Mesothelial cell of epicardium (in vitro differentiated cells): ENCODE data around the gene SAMM50. TPM values are rescaled to one million over a fixed set of nuclear protein-coding genes. Genes with fewer than 3 reads are reported as not detected.

Source experiments
- DNase-seq, 2 experiments: peaks; one replicate each; pipeline ENCODE4 v3.0.0; 2021; ENCODE audit warnings: low spot score in 2 of 2; ENCODE audit not compliant: unreplicated experiment in 2 of 2
- H3K27ac Mint-ChIP-seq: 2 replicates; pipeline ENCODE4 v1.8.0; 2021; ENCODE audit warnings: mixed read lengths
- H3K27me3 Mint-ChIP-seq: 2 replicates; pipeline ENCODE4 v1.8.0; 2021; ENCODE audit warnings: low read depth, mixed read lengths
- H3K36me3 Mint-ChIP-seq: 2 replicates; pipeline ENCODE4 v1.8.0; 2021; ENCODE audit warnings: mixed read lengths
- H3K4me1 Mint-ChIP-seq: 2 replicates; pipeline ENCODE4 v1.8.0; 2021; ENCODE audit warnings: mixed read lengths
- H3K4me3 Mint-ChIP-seq: 2 replicates; pipeline ENCODE4 v1.8.0; 2021; ENCODE audit warnings: mild to moderate bottlenecking, moderate library complexity, mixed read lengths
- H3K9me3 Mint-ChIP-seq: 2 replicates; pipeline ENCODE4 v1.8.0; 2021; ENCODE audit warnings: mixed read lengths
- total RNA-seq: library from RNA; stranded (reverse); gene quantifications from 3 replicates; pipeline ENCODE4 v1.2.1, GENCODE V29; 2021
- TF ChIP-seq, protein P1 (sequence below): fragments of 200-600 bp; sonication (generic); IDR thresholded peaks from one replicate; pipeline ENCODE4 v1.5.0; 2021; ENCODE audit warnings: antibody characterized with exemption; ENCODE audit not compliant: unreplicated experiment

Gene SAMM50
- total RNA-seq, 1 donor from 2014 or later, result 44.9 TPM

- TF ChIP-seq, protein P1, sequence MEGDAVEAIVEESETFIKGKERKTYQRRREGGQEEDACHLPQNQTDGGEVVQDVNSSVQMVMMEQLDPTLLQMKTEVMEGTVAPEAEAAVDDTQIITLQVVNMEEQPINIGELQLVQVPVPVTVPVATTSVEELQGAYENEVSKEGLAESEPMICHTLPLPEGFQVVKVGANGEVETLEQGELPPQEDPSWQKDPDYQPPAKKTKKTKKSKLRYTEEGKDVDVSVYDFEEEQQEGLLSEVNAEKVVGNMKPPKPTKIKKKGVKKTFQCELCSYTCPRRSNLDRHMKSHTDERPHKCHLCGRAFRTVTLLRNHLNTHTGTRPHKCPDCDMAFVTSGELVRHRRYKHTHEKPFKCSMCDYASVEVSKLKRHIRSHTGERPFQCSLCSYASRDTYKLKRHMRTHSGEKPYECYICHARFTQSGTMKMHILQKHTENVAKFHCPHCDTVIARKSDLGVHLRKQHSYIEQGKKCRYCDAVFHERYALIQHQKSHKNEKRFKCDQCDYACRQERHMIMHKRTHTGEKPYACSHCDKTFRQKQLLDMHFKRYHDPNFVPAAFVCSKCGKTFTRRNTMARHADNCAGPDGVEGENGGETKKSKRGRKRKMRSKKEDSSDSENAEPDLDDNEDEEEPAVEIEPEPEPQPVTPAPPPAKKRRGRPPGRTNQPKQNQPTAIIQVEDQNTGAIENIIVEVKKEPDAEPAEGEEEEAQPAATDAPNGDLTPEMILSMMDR, result no peak
- no peak overlapping the region for H3K4me3 Mint-ChIP-seq
- DNase-seq, result no peak
- H3K9me3 Mint-ChIP-seq, result peaks cover 3% of the 10 kb centered on the region
- no peaks in the 10 kb centered on the region for H3K4me1 Mint-ChIP-seq
- H3K27me3 Mint-ChIP-seq, result peaks cover 37% of the 10 kb centered on the region
- H3K27ac Mint-ChIP-seq, result no peak overlapping the region
- H3K36me3 Mint-ChIP-seq, result no peaks in the 10 kb centered on the region
Measured at GRCh38 chr22:43917521-43917920, 37.7 kb upstream of the SAMM50 start.

DNA sequence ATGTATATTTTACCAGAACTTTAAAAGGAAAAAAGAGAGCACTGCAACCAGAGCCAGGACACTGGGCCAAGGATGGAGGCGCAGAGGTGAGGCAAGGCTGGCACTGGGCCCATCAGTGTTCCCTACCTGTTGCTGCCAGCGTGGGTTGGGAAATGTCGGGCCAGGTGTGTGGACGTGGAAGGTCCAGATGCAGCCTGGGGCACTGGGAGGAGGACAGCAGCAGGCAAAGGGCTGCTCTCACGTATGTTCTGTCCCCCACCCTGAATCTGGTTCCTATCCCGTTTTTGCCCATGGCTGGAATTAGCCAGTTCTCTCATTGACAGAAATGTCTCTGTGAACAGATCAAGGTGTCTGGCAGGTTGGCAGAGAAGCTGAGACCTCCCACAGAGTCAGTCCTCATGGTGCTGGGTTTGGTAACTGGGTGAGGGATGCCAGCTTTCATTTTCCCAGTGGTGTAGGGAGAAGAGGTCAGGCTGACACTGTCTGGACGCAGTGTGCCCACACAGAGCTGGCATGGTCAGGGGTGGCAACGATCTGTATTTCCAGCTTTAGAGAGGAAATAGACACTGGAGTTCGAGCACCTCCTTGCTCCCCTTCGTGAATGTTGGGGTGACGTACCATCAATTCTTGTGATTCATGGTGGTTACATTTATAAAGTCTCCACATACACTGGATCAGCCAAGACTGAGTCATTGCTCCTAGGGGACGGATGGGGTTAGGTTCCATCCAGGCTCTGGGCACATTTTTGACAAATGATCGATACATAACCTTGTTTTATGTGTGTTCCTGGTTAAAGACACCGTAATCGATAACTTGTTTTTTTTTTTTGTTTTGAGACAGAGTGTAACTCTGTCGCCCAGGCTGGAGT, 35.9 kb upstream of the SAMM50 start:
- H3K4me3 Mint-ChIP-seq, result no peak overlapping the region
- peaks cover 24% of the 10 kb centered on the region for H3K27me3 Mint-ChIP-seq
- H3K4me1 Mint-ChIP-seq, result peaks cover 4% of the 10 kb centered on the region
- no peak for DNase-seq
- TF ChIP-seq, protein P1, result no peak
- no peaks in the 10 kb centered on the region for H3K9me3 Mint-ChIP-seq
- H3K36me3 Mint-ChIP-seq, result no peaks in the 10 kb centered on the region
- no peak overlapping the region for H3K27ac Mint-ChIP-seq

GRCh38 chr22:43921370-43921769, 33.9 kb upstream of the SAMM50 start:
- DNase-seq, result no peak
- Mint-ChIP-seq H3K36me3 (no peaks in the 10 kb centered on the region), H3K4me3 (no peak overlapping the region), H3K4me1 (peaks cover 14% of the 10 kb centered on the region), H3K9me3 (no peaks in the 10 kb centered on the region), H3K27me3 (peaks cover 21% of the 10 kb centered on the region), H3K27ac (no peak overlapping the region)
- TF ChIP-seq, protein P1, result no peak

DNA sequence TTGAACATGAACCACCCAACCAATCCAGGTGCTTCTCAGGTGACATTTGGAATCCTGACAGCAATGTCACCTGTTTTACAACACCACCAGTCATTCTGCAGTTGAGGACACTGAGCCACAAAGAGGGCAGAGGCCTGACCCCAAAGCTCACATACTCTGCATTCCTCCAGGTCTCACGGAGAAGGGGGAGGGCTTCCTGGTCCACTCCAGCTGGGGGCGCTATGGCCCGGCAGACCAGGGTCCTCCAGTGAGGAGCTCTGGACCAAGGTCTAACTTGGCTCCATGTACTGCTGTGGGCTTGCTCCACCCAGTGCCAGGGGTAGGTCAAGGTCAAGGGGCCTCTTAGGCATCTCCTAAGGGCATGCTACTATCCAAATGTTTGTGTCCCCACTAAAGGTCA, 33.1 kb upstream of the SAMM50 start:
- Mint-ChIP-seq H3K27me3 (peaks cover 18% of the 10 kb centered on the region), H3K27ac (no peak overlapping the region), H3K4me3 (no peak overlapping the region), H3K36me3 (no peaks in the 10 kb centered on the region), H3K4me1 (peaks cover 14% of the 10 kb centered on the region), H3K9me3 (no peaks in the 10 kb centered on the region)
- no peak for DNase-seq
- TF ChIP-seq, protein P1, result no peak

GRCh38 chr22:43923191-43923590, 32.1 kb upstream of the SAMM50 start:
- Mint-ChIP-seq H3K36me3 (peaks cover under 1% of the 10 kb centered on the region), H3K27ac (peak overlapping the region; percentile 89), H3K9me3 (no peaks in the 10 kb centered on the region), H3K4me1 (peaks cover 14% of the 10 kb centered on the region), H3K27me3 (peaks cover 10% of the 10 kb centered on the region), H3K4me3 (peak overlapping the region; percentile 76)
- no peak for DNase-seq
- TF ChIP-seq, protein P1, result no peak
